ENCODE results near the gene PTPRM.

GRCh38 chr18:8081267-8081666 is 514.2 kb downstream of the PTPRM start:
- TF ChIP-seq, protein P1, sequence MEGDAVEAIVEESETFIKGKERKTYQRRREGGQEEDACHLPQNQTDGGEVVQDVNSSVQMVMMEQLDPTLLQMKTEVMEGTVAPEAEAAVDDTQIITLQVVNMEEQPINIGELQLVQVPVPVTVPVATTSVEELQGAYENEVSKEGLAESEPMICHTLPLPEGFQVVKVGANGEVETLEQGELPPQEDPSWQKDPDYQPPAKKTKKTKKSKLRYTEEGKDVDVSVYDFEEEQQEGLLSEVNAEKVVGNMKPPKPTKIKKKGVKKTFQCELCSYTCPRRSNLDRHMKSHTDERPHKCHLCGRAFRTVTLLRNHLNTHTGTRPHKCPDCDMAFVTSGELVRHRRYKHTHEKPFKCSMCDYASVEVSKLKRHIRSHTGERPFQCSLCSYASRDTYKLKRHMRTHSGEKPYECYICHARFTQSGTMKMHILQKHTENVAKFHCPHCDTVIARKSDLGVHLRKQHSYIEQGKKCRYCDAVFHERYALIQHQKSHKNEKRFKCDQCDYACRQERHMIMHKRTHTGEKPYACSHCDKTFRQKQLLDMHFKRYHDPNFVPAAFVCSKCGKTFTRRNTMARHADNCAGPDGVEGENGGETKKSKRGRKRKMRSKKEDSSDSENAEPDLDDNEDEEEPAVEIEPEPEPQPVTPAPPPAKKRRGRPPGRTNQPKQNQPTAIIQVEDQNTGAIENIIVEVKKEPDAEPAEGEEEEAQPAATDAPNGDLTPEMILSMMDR (IDR thresholded peaks at IDR 0.05) = no peak
- no peak for TF ChIP-seq POLR2A (IDR thresholded peaks at IDR 0.05)

Data from lower leg skin (tissue), 3 donors.